ENCODE data around the gene LEPROT.
A peak's percentile ranks its signal among the peaks of the same experiment; 100 is the strongest.

LEPROT gene

DNA sequence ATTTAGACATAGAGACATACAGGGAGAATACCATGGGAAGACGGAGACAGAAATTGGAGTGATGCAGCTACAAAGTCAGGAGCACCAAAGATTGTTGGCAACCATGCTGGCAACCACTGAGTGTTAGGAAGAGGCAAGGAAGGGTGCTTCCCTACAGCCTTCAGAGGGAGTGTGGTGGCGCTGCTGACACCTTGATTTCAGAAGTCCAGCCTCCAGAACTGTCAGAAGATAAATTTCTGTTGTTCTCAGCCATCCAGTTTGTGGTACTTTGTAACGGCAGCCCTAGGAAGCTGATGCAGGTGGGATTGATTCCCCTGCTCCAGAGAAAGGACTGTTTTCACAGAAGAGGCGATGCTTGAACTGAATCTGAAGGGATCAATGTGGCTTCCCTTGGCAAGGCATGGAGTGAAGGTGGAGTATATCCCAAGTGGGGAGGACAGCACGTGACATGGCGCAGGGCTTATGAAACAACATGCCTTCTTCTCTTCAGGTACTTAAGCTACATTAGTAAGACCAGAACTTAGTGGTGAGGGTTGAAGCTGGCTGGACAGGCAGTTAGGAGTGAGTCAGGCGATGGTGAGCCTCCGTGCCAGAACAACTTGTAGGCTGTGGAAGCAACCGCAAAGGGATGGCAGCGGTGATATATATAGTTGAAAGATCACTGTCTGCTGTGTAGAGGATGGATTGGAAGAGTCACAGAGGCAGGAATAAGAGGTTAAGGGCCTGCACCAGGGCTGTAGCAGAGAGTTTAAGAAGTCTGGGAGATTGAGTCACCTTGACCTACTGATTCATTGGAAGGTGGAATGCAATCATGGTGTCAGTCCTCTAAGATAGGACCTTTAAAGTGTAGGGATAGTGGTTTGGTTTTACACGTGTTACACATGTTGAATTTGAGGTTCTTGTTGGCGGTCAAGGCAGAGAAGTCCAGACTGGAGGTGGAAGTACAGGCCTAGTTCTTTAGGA is 2.1 kb downstream of the LEPROT start:
- Histone ChIP-seq H3K9me2 (ENCODE audit: low read depth, low read length) (no peaks in the 10 kb centered on the region), H3K36me3 (ENCODE audit: insufficient read depth, low read length) (peaks cover 22% of the 10 kb centered on the region), H3K9me3 (ENCODE audit: low read length) (no peaks in the 10 kb centered on the region), H3K4me3 (ENCODE audit: low read depth, low read length, poor library complexity, severe bottlenecking) (peak overlapping the region; percentile 91), H3K79me2 (ENCODE audit: insufficient read depth, low read length) (0 out of 2 replicates have a peak, but pooled peaks cover 9% of the 10 kb centered on the region), H3F3A (ENCODE audit: insufficient read depth, low read length) (no peaks in the 10 kb centered on the region), H4K20me1 (ENCODE audit: insufficient read depth, low read length) (no peaks in the 10 kb centered on the region), H3K27me3 (ENCODE audit: insufficient read depth, low read length) (no peaks in the 10 kb centered on the region), H3K27ac (ENCODE audit: low read depth, low read length, poor library complexity, severe bottlenecking) (no peak overlapping the region), H3K9ac (ENCODE audit: low read length) (no peak overlapping the region), H2AFZ (ENCODE audit: low read length) (no peak overlapping the region), H3K4me2 (ENCODE audit: low read length) (peak overlapping the region; percentile 88), H3K4me1 (ENCODE audit: insufficient read depth, low read length, severe bottlenecking) (peaks cover 37% of the 10 kb centered on the region)
- TF ChIP-seq, protein P1, sequence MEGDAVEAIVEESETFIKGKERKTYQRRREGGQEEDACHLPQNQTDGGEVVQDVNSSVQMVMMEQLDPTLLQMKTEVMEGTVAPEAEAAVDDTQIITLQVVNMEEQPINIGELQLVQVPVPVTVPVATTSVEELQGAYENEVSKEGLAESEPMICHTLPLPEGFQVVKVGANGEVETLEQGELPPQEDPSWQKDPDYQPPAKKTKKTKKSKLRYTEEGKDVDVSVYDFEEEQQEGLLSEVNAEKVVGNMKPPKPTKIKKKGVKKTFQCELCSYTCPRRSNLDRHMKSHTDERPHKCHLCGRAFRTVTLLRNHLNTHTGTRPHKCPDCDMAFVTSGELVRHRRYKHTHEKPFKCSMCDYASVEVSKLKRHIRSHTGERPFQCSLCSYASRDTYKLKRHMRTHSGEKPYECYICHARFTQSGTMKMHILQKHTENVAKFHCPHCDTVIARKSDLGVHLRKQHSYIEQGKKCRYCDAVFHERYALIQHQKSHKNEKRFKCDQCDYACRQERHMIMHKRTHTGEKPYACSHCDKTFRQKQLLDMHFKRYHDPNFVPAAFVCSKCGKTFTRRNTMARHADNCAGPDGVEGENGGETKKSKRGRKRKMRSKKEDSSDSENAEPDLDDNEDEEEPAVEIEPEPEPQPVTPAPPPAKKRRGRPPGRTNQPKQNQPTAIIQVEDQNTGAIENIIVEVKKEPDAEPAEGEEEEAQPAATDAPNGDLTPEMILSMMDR (IDR thresholded peaks at IDR 0.05; ENCODE audit: low read length) = no peak
- TF ChIP-seq EZH2 (IDR thresholded peaks at IDR 0.05; ENCODE audit: borderline replicate concordance, low read length) = no peak

DNA sequence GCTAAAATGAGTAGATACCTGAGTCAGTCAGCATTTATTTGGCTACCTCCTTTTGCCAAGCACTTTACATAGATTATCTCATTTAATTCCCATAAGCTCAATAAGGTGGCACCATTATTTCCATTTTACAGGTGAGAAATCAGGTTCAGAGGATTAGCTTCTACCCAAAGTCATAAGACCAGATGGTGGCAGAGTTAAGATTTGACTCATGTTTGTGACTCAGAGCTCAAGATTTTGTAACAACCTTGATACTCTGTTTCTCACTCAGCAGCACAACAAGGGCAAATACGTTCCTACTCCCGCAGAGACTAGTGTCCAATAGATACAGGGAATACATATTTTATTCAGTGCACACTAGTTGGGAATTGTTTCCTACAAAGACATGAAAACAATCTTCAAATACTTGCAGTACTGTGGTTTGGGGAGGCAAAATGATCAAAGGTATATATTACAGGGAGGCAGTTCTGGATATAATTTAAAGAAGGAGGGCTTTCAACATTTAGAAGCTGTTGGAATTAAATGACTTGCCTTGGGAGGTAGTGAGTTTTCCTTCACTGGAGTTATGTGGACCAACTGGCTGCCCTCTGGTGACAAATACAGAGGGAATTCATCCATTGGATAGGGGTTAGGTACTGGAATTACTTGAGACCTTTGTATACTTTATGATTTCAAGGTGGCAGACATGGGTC is 3.6 kb downstream of the LEPROT start:
- H3K79me2 ChIP-seq (ENCODE audit: insufficient read depth, low read length) = 0 out of 2 replicates have a peak, but pooled peaks cover 9% of the 10 kb centered on the region
- H3K4me1 ChIP-seq (ENCODE audit: insufficient read depth, low read length, severe bottlenecking) = peaks cover 35% of the 10 kb centered on the region
- H3K4me3 ChIP-seq (ENCODE audit: low read depth, low read length, poor library complexity, severe bottlenecking) = no peak overlapping the region
- no peaks in the 10 kb centered on the region for H3F3A ChIP-seq (ENCODE audit: insufficient read depth, low read length)
- no peaks in the 10 kb centered on the region for H3K27me3 ChIP-seq (ENCODE audit: insufficient read depth, low read length)
- peaks cover 30% of the 10 kb centered on the region for H3K36me3 ChIP-seq (ENCODE audit: insufficient read depth, low read length)
- no peaks in the 10 kb centered on the region for H3K9me3 ChIP-seq (ENCODE audit: low read length)
- no peaks in the 10 kb centered on the region for H3K9me2 ChIP-seq (ENCODE audit: low read depth, low read length)
- TF ChIP-seq EZH2 (IDR thresholded peaks at IDR 0.05; ENCODE audit: borderline replicate concordance, low read length) = no peak
- TF ChIP-seq, protein P1 (IDR thresholded peaks at IDR 0.05; ENCODE audit: low read length) = no peak
- no peak overlapping the region for H3K4me2 ChIP-seq (ENCODE audit: low read length)
- H3K9ac ChIP-seq (ENCODE audit: low read length) = no peak overlapping the region
- H4K20me1 ChIP-seq (ENCODE audit: insufficient read depth, low read length) = no peaks in the 10 kb centered on the region
- no peak overlapping the region for H3K27ac ChIP-seq (ENCODE audit: low read depth, low read length, poor library complexity, severe bottlenecking)
- H2AFZ ChIP-seq (ENCODE audit: low read length) = no peak overlapping the region

DNA sequence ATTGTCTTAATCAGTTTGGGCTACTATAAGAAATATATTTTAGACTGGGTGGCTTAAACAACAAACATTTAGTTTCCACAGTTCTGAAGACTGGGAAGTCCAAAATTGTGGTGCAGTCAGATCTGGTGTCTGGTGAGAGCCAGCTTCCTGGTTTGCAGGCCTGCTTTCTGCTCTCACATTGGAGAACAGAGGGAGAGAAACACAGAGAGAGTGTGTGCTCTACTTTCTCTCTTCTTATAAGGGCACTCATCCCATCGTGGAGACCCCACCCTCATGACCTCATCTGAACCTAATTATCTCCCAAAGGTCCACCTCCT is 4.1 kb downstream of the LEPROT start:
- H3K4me3 ChIP-seq (ENCODE audit: low read depth, low read length, poor library complexity, severe bottlenecking) = no peak overlapping the region
- no peaks in the 10 kb centered on the region for H4K20me1 ChIP-seq (ENCODE audit: insufficient read depth, low read length)
- no peak overlapping the region for H3K4me2 ChIP-seq (ENCODE audit: low read length)
- H3K27ac ChIP-seq (ENCODE audit: low read depth, low read length, poor library complexity, severe bottlenecking) = no peak overlapping the region
- no peak overlapping the region for H3K9ac ChIP-seq (ENCODE audit: low read length)
- H3K9me3 ChIP-seq (ENCODE audit: low read length) = no peaks in the 10 kb centered on the region
- H3F3A ChIP-seq (ENCODE audit: insufficient read depth, low read length) = no peaks in the 10 kb centered on the region
- H3K27me3 ChIP-seq (ENCODE audit: insufficient read depth, low read length) = no peaks in the 10 kb centered on the region
- 0 out of 2 replicates have a peak, but pooled peaks cover 9% of the 10 kb centered on the region for H3K79me2 ChIP-seq (ENCODE audit: insufficient read depth, low read length)
- no peaks in the 10 kb centered on the region for H3K9me2 ChIP-seq (ENCODE audit: low read depth, low read length)
- peaks cover 32% of the 10 kb centered on the region for H3K36me3 ChIP-seq (ENCODE audit: insufficient read depth, low read length)
- TF ChIP-seq, protein P1 (IDR thresholded peaks at IDR 0.05; ENCODE audit: low read length) = no peak
- no peak for TF ChIP-seq EZH2 (IDR thresholded peaks at IDR 0.05; ENCODE audit: borderline replicate concordance, low read length)
- peaks cover 30% of the 10 kb centered on the region for H3K4me1 ChIP-seq (ENCODE audit: insufficient read depth, low read length, severe bottlenecking)
- H2AFZ ChIP-seq (ENCODE audit: low read length) = no peak overlapping the region
